ENCODE results near the gene H1-8. TPM values are rescaled to one million over a fixed set of nuclear protein-coding genes. Genes with fewer than 3 reads are reported as not detected.

The H1-8 gene
- total RNA-seq, 4 donors from 2014 or later = not detected

DNA sequence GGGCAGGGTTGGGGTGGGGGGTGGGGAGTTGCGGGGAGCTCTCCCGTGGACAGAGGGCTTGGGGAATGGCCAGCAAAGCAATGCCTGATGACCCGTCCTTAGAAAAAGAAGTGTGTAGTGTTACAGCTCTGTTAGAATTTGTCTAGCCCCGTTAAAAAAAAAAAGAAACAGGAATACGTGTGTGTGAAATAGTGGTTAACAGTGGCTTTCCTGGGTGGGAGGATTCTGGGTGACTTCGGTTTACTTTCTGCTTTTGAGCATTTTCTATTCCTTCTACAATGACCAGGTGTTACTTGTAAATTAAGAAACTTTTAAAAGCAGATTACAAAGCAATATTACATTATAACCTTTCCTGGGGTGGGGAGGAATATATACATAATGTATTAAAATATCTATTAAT is 25.0 kb downstream of the H1-8 start:
- 60% methylated on average over 6 of the region's 6 CpGs for WGBS
- DNase-seq (ENCODE audit: low spot score in 2 of 2) = no peak
- peaks cover 30% of the 10 kb centered on the region for H3K4me1 ChIP-seq
- H3K27me3 ChIP-seq = no peaks in the 10 kb centered on the region
- TF ChIP-seq, protein P1, sequence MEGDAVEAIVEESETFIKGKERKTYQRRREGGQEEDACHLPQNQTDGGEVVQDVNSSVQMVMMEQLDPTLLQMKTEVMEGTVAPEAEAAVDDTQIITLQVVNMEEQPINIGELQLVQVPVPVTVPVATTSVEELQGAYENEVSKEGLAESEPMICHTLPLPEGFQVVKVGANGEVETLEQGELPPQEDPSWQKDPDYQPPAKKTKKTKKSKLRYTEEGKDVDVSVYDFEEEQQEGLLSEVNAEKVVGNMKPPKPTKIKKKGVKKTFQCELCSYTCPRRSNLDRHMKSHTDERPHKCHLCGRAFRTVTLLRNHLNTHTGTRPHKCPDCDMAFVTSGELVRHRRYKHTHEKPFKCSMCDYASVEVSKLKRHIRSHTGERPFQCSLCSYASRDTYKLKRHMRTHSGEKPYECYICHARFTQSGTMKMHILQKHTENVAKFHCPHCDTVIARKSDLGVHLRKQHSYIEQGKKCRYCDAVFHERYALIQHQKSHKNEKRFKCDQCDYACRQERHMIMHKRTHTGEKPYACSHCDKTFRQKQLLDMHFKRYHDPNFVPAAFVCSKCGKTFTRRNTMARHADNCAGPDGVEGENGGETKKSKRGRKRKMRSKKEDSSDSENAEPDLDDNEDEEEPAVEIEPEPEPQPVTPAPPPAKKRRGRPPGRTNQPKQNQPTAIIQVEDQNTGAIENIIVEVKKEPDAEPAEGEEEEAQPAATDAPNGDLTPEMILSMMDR (IDR thresholded peaks at IDR 0.05) = no peak
- TF ChIP-seq POLR2A (IDR thresholded peaks at IDR 0.05) (no peak), POLR2AphosphoS5 (IDR thresholded peaks at IDR 0.05) (no peak)
- H3K9me3 ChIP-seq = no peaks in the 10 kb centered on the region
- no peak overlapping the region for H3K4me3 ChIP-seq
- H3K27ac ChIP-seq = no peak overlapping the region
- H3K36me3 ChIP-seq = peaks cover 79% of the 10 kb centered on the region

DNA sequence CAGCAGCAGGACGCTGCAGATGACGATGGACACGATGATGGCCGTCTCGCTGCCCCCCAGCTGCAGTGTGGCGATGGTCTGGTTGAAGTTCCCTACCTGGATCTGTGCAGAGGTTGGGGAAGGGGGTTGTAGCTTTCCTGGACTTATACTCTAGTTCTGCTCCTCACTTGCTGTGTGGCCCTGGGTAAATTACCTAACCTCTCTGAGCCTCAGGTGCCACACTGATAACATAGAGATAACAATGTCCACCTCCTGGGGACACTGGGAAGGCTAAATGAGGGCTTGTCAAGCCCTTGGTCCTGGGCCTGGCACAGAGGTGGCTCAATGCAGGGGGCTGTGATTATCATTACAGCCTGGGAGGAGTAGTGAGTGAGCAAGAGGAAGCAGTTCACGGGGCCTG is 26.9 kb downstream of the H1-8 start:
- TF ChIP-seq POLR2AphosphoS5 (IDR thresholded peaks at IDR 0.05) (no peak), POLR2A (IDR thresholded peaks at IDR 0.05) (no peak), EP300 (IDR thresholded peaks at IDR 0.05) (no peak)
- TF ChIP-seq, protein P1 (IDR thresholded peaks at IDR 0.05) = no peak

DNA sequence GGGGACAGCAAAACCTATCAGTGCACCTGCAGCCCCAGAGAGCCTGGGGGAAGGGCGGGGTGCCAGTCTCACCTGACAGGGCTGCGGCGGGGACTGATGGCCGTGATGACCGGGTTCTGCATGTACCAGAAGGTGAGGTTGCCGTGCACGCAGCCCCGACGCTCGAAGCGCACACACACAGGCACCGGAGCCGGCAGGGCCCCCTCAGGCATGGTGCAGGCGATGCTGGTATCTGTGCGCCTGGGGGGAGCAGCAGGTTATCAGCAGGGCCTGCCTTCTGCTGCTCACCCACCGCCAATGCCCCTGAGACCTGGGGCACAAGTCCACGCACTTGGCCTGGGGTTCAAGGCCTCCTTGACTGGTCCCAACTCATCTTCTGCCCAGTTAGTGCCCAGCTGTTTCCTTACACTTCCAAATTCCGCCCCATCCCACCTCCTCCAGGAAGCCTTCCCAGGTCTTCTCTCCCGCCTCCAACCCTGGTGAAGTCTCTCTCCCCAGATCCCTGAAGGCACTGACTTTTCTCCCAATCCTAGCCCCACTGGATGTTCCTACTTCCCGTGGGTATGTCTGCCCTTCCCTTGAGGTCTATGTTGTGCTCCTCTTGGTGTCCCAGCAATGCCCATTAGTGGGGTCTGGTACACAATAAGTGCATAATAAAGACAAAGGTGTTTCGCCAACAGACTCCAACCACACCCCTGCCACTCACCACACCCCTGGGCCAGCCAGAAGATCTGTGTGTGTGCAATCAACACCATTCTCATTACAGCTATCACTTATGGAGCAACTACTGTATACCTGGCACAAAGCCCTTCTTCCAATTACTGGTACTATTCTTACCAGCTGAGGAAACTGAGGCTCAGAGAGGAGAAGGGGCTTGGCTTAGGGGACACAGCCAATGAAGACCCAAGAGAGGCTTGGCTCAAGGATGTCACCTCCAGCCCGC is 28.9 kb downstream of the H1-8 start:
- Histone ChIP-seq H3K27me3 (no peaks in the 10 kb centered on the region), H3K27ac (no peak overlapping the region), H3K4me3 (no peak overlapping the region), H3K36me3 (peaks cover 75% of the 10 kb centered on the region), H3K4me1 (peaks cover 24% of the 10 kb centered on the region), H3K9me3 (no peaks in the 10 kb centered on the region)
- TF ChIP-seq, protein P1 (IDR thresholded peaks at IDR 0.05) = no peak
- TF ChIP-seq EP300 (IDR thresholded peaks at IDR 0.05) = no peak
- TF ChIP-seq POLR2A (IDR thresholded peaks at IDR 0.05) = no peak
- TF ChIP-seq POLR2AphosphoS5 (IDR thresholded peaks at IDR 0.05) = no peak
- no peak for DNase-seq (ENCODE audit: low spot score in 2 of 2)
- 90% methylated on average over 10 of the region's 22 CpGs for WGBS

More for the DNA sequence above, 26.9 kb downstream of the H1-8 start:
- H3K4me3 ChIP-seq = no peak overlapping the region
- H3K27me3 ChIP-seq = no peaks in the 10 kb centered on the region
- peaks cover 17% of the 10 kb centered on the region for H3K4me1 ChIP-seq
- 86% methylated on average over 4 of the region's 7 CpGs for WGBS
- H3K36me3 ChIP-seq = peaks cover 86% of the 10 kb centered on the region
- DNase-seq (ENCODE audit: low spot score in 2 of 2) = no peak
- H3K9me3 ChIP-seq = no peaks in the 10 kb centered on the region
- H3K27ac ChIP-seq = no peak overlapping the region

DNA sequence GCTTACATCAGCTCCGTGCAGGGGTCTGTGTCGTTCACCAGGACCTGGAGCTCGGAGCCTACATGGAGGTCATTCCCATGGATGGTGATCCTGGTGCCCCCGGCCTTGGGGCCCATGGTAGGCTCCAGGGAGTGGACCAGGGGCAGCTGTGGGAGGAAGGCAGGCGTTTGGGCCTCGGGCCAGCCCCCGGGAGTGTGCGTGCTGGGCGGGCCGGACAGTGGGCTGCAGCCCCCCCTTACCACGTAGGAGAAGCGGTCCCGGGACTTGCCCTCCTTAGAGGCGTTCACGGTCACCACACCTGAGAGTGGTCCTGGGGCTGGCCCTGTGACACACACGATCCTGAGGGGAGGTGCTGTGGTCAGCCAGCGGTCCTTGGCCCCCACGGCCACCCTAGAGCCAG is 29.6 kb downstream of the H1-8 start:
- no peak overlapping the region for H3K27ac ChIP-seq
- DNase-seq (ENCODE audit: low spot score in 2 of 2) = no peak
- no peaks in the 10 kb centered on the region for H3K9me3 ChIP-seq
- peaks cover 24% of the 10 kb centered on the region for H3K4me1 ChIP-seq
- no peak overlapping the region for H3K4me3 ChIP-seq
- H3K36me3 ChIP-seq = peaks cover 74% of the 10 kb centered on the region
- WGBS = no CpG with 5 or more reads among the region's 18 CpGs
- H3K27me3 ChIP-seq = no peaks in the 10 kb centered on the region
- TF ChIP-seq, protein P1 (IDR thresholded peaks at IDR 0.05) = no peak
- no peak for TF ChIP-seq EP300 (IDR thresholded peaks at IDR 0.05)
- TF ChIP-seq POLR2AphosphoS5 (IDR thresholded peaks at IDR 0.05) = no peak
- no peak for TF ChIP-seq POLR2A (IDR thresholded peaks at IDR 0.05)

DNA sequence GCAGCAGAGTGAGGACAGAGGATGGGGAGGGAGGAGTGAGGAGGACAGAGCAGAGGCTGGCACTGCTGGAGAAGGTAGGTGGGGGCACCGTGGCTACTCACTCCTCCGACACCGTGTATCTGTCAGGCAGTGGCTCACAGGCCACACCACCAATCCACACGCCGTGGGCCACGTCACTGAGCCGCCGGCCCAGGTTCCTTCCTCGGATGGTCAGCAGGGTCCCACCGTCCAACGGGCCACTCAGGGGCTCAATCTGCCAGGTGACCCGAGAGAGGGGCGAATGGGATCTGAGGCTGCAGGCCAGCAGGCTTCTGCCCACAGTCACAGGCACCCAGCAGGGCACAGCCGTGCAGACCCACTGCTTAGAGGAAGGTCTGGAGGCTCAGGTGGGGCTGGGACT is 30.5 kb downstream of the H1-8 start:
- TF ChIP-seq POLR2A (IDR thresholded peaks at IDR 0.05) = no peak
- TF ChIP-seq, protein P1 (IDR thresholded peaks at IDR 0.05) = no peak
- no peak for TF ChIP-seq EP300 (IDR thresholded peaks at IDR 0.05)
- TF ChIP-seq POLR2AphosphoS5 (IDR thresholded peaks at IDR 0.05) = no peak
- H3K36me3 ChIP-seq = peaks cover 76% of the 10 kb centered on the region
- 90% methylated on average over 2 of the region's 14 CpGs for WGBS

More for the DNA sequence above, 30.5 kb downstream of the H1-8 start:
- Histone ChIP-seq H3K27me3 (no peaks in the 10 kb centered on the region), H3K4me3 (no peak overlapping the region), H3K4me1 (peaks cover 30% of the 10 kb centered on the region), H3K9me3 (no peaks in the 10 kb centered on the region), H3K27ac (no peak overlapping the region)
- DNase-seq (ENCODE audit: low spot score in 2 of 2) = no peak
